C4-2B (cell line): ENCODE data around the gene FNDC3A.

ENCODE experiments used
- H3K27ac ChIP-seq: fragments of 450-650 bp; 2 replicates; pipeline ENCODE4 v1.5.1; 2017
- CTCF ChIP-seq: fragments of 450-650 bp; conservative IDR thresholded peaks from 2 replicates; pipeline ENCODE4 v1.5.1; 2017; ENCODE audit warnings: mild to moderate bottlenecking
- ZFX ChIP-seq: fragments of 450-650 bp; IDR thresholded peaks from 2 replicates; pipeline ENCODE4 v1.6.1; 2017

The FNDC3A gene

GRCh38 chr13:49022472-49023144, 46.9 kb downstream of the FNDC3A start:
- H3K27ac ChIP-seq: no peak overlapping the region
- TF ChIP-seq ZFX (no peak), CTCF (no peak)

GRCh38 chr13:49023431-49023830, 47.7 kb downstream of the FNDC3A start:
- no peak overlapping the region for H3K27ac ChIP-seq
- TF ChIP-seq ZFX (no peak), CTCF (no peak)

- TF ChIP-seq ZFX (no peak), CTCF (no peak)
- no peak overlapping the region for H3K27ac ChIP-seq
Observed at GRCh38 chr13:49026851-49027250, 51.1 kb downstream of the FNDC3A start.

GRCh38 chr13:49029570-49029969, 53.9 kb downstream of the FNDC3A start:
- H3K27ac ChIP-seq: no peak overlapping the region
- TF ChIP-seq ZFX (no peak), CTCF (no peak)

- no peak overlapping the region for H3K27ac ChIP-seq
Observed at GRCh38 chr13:49030213-49030612, 54.5 kb downstream of the FNDC3A start.

GRCh38 chr13:49040872-49041271, 65.2 kb downstream of the FNDC3A start:
- TF ChIP-seq CTCF (no peak), ZFX (no peak)
- H3K27ac ChIP-seq: no peak overlapping the region

More at GRCh38 chr13:49030213-49030612, 54.5 kb downstream of the FNDC3A start:
- TF ChIP-seq ZFX (no peak), CTCF (no peak)

GRCh38 chr13:49042476-49042875, 66.8 kb downstream of the FNDC3A start:
- H3K27ac ChIP-seq: no peak overlapping the region
- TF ChIP-seq CTCF (no peak), ZFX (no peak)
